Lung (tissue), 12 donors: ENCODE measurements around the gene PAF1. TPM values are rescaled to one million over a fixed set of nuclear protein-coding genes. Genes with fewer than 3 reads are reported as not detected.

ENCODE experiments used
- ATAC-seq: fragments of 200-7000 bp; cut with Tn5 transposase; one replicate; pipeline ENCODE4 v1.9.1; 2020; ENCODE audit warnings: moderate number of reproducible peaks; ENCODE audit not compliant: insufficient read depth, low FRiP score
- DNase-seq, 3 donors: peaks; one replicate each; pipeline ENCODE4 v3.0.0-alpha.2; 2013 to 2017
- H3K27ac ChIP-seq, 2 donors: one replicate each; pipeline ENCODE4 v1.5.1; 2013; ENCODE audit warnings: mild to moderate bottlenecking in 2 of 2, moderate library complexity in 2 of 2, control low read depth in 1 of 2, inconsistent platforms in 1 of 2, low read depth in 1 of 2, low read length in 1 of 2
- H3K27me3 ChIP-seq, 3 donors: one replicate each; pipeline ENCODE4 v1.5.1; 2013; ENCODE audit warnings: low read length in 2 of 3; ENCODE audit not compliant: control insufficient read depth in 3 of 3, insufficient read depth in 3 of 3
- H3K36me3 ChIP-seq, 4 donors: one replicate each; pipeline ENCODE4 v1.5.1; 2013; ENCODE audit warnings: low read length in 4 of 4, mild to moderate bottlenecking in 1 of 4, moderate library complexity in 1 of 4; ENCODE audit not compliant: control insufficient read depth in 4 of 4, insufficient read depth in 4 of 4
- H3K4me1 ChIP-seq, 5 donors: one replicate each; pipeline ENCODE4 v1.5.1; 2013; ENCODE audit warnings: low read length in 5 of 5, mild to moderate bottlenecking in 2 of 5, moderate library complexity in 1 of 5; ENCODE audit not compliant: control insufficient read depth in 5 of 5, insufficient read depth in 5 of 5
- H3K4me3 ChIP-seq: one replicate; pipeline ENCODE4 v1.5.1; 2013; ENCODE audit warnings: mild to moderate bottlenecking, control low read depth, moderate library complexity
- H3K9ac ChIP-seq, 2 donors: one replicate each; pipeline ENCODE4 v1.5.1; 2013; ENCODE audit warnings: low read length in 2 of 2, control low read depth in 1 of 2; ENCODE audit not compliant: insufficient read depth in 1 of 2
- H3K9me3 ChIP-seq, 4 donors: one replicate each; pipeline ENCODE4 v1.5.1; 2013; ENCODE audit warnings: low read length in 3 of 4, mild to moderate bottlenecking in 1 of 4, moderate library complexity in 1 of 4; ENCODE audit not compliant: control insufficient read depth in 4 of 4, insufficient read depth in 3 of 4
- CTCF ChIP-seq: IDR thresholded peaks from 2 replicates; pipeline ENCODE4 v1.5.1; 2012; ENCODE audit warnings: mild to moderate bottlenecking; ENCODE audit errors: control extremely low read depth, extremely low read depth
- WGBS, 2 donors: extraction: QIAGEN DNeasy Blood & Tissue Kit; methylation state at CpG; one replicate each; pipeline ENCODE4 v1.1.7; 2013; 5-methylcytosine and 5-hydroxymethylcytosine counted together
- polyA plus RNA-seq, 2 donors: library from polyadenylated mRNA; stranded (reverse); fragments of 200-250 nt; gene quantifications; one replicate each; pipeline ENCODE4 v1.2.1, GENCODE V29; 2013
- total RNA-seq, 2 donors: library from RNA; depleted of rRNA in 1 of 2; stranded (reverse); fragments of >200 nt in 1 of 2; gene quantifications; one replicate each; pipeline ENCODE4 v1.2.1, GENCODE V29; 2014 to 2021
- donor health status: control.
- donor health status: control.
- donor health status: Bipolar disorder and iron deficiency.
- donor health status: healthy.
- donor health status: DM: yes; HTN: yes; CAD: no.

The PAF1 gene
- total and polyA plus RNA-seq, 4 donors, result 24.8 to 41.8 (median 34.0) TPM

GRCh38 chr19:39423258-39424086 lies 32.6 kb upstream of the PAF1 start:
- no peak for DNase-seq
- H3K4me1 ChIP-seq, result peaks cover 0 to 6% (median under 1%) of the 10 kb centered on the region in 5 donors
- no peaks in the 10 kb centered on the region for H3K27me3 ChIP-seq
- H3K27ac ChIP-seq, result no peak overlapping the region
- peaks cover 4 to 31% (median 26%) of the 10 kb centered on the region in 4 donors for H3K36me3 ChIP-seq
- H3K9me3 ChIP-seq, result no peaks in the 10 kb centered on the region
- no peak overlapping the region for H3K4me3 ChIP-seq
- 91 to 93% methylated on average over 35 of the region's 35 CpGs for WGBS, 2 donors
- no peak for ATAC-seq
- H3K9ac ChIP-seq, result no peak overlapping the region
- TF ChIP-seq CTCF, result no peak

- H3K36me3 ChIP-seq, result peaks cover 4 to 35% (median 31%) of the 10 kb centered on the region in 4 donors
- no peak overlapping the region for H3K9ac ChIP-seq
- no peak for TF ChIP-seq CTCF
- DNase-seq (no peak), ATAC-seq (no peak)
- no peak overlapping the region for H3K27ac ChIP-seq
- WGBS, 2 donors, result 95 to 98% methylated on average over 5 of the region's 5 CpGs
- no peak overlapping the region for H3K4me3 ChIP-seq
- no peaks in the 10 kb centered on the region for H3K4me1 ChIP-seq
- H3K27me3 ChIP-seq, result no peaks in the 10 kb centered on the region
- no peaks in the 10 kb centered on the region for H3K9me3 ChIP-seq
Measured at GRCh38 chr19:39422020-39422419, 31.1 kb upstream of the PAF1 start.

- H3K27ac ChIP-seq, result no peak overlapping the region
- DNase-seq (no peak), ATAC-seq (no peak)
- H3K27me3 ChIP-seq, result no peaks in the 10 kb centered on the region
- H3K9ac ChIP-seq, result no peak overlapping the region
- peaks cover 0 to 7% (median 0%) of the 10 kb centered on the region in 5 donors for H3K4me1 ChIP-seq
- 92 to 95% methylated on average over 14 to 15 of the region's 15 CpGs for WGBS, 2 donors
- no peaks in the 10 kb centered on the region for H3K9me3 ChIP-seq
- H3K36me3 ChIP-seq, result peaks cover 4 to 39% (median 35%) of the 10 kb centered on the region in 4 donors
- TF ChIP-seq CTCF, result no peak
- H3K4me3 ChIP-seq, result no peak overlapping the region
Measured at GRCh38 chr19:39420769-39421168, 29.9 kb upstream of the PAF1 start.
